NCI-H446 (cell line): ENCODE data around the gene TNFRSF4.

Source experiments
- DNase-seq, 2 experiments: peaks; one replicate each; lab custom pipeline; 2025; lab: John Stamatoyannopoulos, UW

TNFRSF4 gene

DNA sequence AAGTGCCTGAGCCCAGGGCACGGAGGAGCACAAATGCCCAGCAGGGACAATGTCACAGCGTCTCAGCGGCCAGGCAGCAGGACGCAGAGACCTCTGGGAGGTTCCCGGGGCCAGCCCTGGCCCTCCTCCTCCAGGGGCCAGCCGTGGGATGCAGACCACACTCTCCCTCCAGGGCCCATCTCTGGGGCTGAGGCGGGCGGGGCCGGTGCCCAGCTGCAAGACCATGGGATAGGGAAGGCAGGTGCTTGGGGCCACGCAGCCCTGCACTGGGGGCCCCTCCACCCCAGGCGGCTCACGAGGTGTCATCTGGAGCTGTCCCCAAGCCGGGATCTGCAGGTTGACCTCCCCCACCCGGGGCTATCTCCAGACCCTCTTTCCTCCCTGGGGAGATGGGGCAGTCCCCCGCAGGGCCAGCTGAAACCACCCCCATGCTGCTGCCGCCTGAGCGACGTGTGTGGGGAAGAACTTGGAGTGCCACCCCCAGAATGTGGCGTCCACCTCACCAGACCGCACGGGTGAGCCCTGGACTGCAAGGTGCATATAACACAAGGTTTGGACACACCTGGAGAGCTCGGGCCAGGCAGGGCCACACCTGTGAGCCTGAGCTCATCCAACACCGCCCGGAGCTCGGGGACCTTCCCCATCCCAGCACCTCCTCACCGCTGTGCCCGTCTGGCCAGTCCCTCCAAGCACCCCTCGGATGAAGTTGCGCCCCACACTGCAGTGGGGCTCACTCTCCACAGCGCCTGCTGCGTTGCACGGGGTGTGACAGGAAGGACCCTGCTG, 44.3 kb downstream of the TNFRSF4 start:
- DNase-seq = no peak

DNA sequence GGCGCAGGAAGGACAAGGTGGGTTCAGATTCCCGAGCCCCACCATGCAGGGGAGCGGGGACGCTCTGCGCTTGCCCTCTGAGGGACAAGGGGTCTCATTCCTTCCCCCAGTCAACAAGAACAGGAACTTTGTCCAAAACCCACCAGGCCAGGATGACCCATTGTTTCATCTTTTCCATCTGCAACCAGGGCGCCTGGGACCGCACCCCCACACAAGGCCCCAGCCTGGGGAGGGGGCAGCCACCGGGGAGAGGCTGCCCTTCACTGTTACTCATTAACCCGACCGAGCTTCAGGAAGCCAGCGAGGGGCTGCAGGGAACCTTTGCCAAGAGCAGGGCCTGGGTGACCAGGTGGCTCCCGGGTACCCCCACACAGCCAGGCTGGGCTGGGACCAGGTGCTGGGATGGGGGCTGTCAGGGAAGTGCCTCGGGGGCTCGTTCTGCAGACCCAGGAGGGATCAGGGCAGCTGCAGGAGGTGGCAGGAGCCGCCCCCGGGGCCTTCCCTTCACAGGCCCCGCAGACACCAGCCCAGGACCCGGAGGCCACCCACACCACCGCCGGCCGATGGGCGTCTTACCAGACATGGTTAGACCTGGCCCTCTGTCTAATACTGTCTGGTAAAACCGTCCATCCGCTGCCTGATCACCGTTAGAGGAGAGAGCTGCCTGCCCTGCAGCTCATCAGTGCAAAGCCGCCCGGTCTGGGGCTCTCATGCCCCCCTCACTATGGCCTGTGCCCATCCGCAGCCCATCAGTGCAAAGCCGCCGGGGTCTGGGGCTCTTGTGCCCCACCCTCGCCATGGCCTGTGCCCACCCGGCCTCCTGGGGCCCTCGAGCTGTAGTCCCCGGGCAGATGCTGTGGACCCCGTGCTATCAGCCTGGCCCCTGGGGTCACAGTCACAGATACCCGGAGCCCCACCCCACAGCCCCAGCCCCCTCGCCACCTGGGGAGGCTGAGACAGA, 45.2 kb downstream of the TNFRSF4 start:
- DNase-seq = no peak

DNA sequence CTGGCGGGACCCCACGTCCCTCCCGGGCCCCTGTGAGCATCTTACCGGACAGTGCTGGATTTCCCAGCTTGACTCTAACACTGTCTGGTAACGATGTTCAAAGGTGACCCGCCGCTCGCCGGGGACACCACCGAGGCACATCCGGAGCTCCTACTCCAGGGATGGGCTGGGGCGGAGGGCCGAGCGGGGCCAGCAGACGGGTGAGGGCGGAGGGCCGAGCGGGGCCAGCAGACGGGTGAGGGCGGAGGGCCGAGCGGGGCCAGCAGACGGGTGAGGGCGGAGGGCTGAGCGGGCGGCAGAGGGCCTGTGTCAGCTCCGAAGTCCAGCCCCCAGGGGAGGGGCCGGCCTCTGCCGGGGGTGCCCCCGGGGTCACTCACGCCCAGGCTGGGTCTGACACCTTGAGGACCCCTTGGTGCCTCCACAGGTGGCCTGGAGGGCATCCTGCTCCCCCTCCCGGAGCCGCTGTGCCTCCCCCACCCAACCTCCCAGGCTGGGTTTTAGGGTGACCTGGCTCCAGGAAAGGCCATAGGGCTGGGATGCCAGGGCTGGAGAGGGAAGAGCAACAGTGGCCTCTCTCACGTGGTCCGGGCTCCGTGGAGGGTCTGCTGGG, 46.0 kb downstream of the TNFRSF4 start:
- no peak for DNase-seq

DNA sequence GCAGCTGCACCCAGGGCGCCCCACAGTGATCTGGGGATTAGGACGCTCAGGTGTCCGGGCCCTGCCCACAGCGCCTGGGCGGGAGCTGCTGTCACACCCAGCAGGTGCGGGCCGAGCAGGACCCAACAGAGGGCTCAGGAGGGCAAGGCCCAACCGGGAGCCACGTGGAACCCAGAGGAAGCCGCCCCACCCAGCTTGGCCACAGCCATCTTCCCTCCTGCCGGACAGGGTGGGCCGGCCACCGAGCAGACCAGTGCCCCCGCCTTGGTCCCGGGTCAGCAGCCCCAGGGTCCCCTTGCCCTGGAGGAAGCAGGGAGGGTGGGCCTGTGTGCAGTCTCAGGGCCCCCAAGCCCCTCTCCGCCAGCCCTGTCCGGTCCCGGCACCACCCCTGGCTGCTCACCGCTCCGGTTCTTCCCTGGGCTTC, 46.5 kb downstream of the TNFRSF4 start:
- no peak for DNase-seq

DNA sequence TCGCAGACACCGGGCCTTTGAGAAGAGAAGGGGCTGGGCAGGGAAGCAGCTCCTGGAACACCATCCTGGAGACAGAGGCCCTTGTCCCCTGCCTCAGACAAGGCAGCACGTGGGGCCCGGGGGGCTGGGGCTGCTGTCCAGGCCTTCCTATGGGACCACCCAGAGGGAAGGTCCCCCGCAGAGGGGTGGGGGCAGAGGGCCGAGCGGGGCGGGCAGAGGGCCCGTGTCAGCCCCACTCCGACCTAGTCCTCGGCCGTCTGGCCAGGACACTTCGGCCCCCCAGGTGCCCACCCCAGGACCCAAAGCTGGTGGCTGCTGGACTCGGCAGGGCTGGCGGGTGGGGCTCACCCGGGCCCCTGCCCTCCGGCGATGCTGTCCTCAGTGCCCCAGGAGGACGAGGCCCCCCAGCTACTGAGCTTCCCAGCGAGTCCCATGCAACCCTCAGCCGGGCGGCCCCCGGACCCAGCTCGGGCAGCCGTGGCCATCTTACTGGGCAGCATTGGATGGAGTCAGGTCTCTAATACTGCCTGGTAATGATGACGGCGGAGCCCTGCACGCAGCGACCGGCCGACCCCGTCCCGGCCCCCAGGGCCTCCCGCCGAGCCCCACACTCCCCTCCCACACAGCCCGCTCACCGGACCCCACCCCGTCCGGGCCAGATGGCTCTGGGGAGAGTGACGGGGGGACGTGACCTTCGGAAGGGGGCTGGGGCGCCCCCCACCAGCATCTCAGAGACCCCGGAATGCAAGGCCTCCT, 47.1 kb downstream of the TNFRSF4 start:
- DNase-seq = no peak

DNA sequence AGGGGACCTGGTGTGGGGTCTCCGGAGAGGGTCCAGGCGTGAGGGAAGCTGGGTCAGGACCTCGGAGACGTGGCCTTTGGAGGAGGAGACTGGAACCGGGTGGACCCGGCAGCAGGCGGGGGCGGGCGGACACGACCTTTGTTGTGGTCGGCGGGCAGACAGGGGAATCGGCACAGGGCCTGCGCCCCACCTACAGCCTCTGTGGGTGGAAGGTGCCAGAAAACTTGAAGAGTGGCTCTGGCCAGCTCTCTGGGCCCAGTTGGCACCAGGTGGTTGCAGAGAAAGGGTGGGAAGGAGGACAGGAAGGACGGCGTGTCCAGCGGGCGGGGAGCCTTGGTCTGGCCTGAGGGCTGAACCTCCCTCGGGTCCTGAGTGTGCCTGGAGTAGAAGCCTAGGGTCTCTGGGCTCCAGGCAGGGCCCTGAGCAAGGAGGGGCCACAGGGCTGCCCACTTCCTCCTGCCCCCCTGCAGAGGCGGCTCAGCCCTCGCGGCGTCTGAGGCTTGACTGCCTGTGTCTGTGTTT, 48.0 kb downstream of the TNFRSF4 start:
- DNase-seq = no peak

DNA sequence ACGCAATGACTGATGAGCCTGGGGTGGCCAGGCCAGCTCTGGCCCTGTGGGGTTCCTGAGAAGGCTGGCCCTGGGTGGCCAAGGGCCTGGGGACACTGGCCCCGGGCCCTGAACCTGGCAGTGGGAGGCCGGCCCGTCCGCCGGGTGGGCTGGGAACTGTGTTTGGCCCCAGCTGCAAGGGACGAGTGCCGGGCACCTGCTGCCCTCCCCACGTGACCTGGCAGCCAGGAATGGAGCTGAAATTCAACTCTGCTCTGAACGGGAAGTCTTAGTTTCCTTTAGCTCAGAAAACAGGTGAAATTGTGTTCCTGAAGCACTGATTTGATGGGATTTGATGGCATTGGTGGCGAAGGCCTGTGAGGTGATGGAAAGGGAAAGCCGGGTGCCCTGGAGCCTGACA, 48.5 kb downstream of the TNFRSF4 start:
- DNase-seq = no peak

DNA sequence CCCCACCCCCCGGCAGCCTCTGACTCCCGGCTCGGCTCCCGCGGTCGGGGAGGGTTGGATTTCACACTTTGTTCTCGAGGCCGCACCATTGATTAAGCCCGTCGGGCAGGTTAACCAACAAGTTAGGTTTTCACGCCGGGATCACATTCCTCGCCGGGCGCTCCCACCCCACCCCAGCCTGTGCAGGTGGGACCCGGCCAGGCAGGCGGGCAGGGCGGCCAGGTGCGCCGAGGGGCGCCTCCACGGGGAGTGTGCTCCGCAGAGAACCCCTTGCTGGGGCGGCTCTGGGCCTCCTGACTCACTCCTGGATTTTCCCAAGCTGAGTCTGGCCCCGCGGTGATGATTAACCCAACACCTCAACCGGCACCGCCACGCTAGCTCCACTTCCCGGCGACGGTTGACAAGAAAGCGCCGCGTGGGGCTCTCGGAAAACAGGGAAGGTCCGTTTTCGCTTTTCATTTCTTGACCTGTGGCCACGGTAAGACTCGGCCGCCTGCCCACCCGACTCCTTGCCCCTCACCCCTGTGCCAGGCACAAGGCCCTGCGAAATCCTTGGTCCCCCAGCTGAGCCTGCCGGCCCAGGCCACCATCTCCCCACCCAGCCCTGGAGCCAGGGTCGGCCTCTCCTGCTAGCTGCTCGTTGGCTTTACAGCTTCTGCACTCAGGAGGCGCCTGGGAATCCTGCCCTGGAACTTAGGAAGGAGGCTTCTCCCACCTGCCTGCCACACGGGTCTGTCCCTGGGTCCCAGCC, 49.1 kb downstream of the TNFRSF4 start:
- no peak for DNase-seq

DNA sequence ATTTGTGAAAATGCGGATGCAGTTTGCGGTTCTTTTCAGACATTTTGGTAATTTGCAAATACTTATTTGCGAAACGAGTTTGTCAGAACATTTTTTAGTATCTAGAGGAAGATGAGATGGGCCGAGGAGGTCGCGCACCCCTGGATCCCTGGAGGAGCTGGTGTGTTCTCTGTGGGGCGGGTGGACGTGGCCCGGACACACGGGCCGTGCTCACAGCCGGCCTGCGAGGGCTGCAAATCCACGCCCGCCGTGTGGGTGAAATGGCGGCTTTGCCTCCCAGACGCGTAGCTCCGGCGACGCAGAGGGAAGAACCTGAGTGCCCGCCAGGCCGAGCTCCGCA, 49.6 kb downstream of the TNFRSF4 start:
- no peak for DNase-seq

DNA sequence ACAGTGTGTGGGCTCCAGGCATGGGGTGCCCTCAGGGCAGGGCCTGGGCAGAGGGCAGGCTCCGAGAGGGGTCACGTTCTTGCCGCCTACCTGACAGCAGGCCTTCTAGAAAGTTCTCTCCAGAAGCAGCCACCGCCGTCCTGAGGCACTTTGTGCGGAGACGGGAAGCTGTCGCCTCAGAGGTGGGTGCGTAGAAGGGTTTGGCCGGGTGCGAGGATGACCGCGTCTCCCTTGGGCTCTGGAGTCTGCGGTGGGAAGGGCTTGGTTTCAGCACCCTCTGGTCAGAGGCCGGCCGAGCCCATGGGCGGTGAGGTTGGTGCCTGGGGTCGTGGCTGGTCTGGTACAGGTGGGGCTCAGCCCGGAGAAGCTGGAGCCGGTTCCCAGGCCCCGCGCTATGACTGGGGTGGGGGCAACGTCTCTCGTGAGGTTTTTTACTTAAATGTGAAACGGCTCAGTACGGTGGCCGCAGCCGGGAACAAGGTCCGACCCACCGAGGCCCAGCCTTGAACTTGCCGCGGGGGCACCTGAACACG, 50.3 kb downstream of the TNFRSF4 start:
- DNase-seq = no peak

DNA sequence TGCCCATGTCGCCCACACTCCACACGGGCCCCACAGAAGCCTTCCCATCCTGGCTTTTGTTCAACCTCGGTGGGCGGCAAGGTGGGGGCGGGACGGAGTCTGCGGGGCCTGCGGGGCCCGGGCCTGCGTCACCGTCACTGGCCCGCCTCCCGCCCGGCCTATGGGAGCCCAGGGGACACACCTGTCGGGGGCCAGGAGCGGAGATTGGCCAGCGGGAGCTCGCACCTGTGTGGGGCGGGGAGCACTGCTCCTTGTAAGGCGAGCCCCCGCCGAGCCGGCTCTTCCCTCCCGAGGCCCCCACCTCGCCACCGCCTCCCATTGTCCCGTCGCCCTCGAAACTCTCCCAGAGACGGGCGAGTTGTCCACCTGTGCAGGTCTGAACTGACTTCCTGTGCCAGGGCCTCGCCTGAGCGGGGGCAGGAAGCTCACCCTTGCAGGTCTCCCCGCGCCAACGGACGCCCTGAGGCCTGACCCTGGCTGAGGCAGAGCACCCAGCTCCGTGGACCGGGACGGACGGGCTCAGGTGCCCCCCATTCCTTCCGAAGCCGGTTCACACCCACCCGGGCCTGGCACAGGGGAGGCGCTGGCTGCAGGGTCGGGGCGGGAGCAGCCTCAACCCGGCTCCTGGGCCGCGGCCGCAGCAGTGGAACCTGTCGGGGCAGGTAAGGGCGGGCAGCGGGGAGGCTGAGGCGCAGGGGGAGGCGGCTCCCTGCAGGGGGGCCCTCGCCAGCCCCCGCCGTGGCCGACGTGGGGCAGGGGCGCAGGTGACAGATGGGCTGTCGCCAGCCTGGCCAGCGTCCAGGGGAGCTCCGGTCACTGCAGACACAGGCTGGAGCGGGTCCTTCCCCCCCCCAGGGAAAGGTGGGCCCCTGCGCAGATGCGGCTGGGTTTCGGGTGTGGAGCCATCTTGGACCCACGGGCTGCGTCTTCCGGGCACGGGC, 51.1 kb downstream of the TNFRSF4 start:
- DNase-seq = no peak

DNA sequence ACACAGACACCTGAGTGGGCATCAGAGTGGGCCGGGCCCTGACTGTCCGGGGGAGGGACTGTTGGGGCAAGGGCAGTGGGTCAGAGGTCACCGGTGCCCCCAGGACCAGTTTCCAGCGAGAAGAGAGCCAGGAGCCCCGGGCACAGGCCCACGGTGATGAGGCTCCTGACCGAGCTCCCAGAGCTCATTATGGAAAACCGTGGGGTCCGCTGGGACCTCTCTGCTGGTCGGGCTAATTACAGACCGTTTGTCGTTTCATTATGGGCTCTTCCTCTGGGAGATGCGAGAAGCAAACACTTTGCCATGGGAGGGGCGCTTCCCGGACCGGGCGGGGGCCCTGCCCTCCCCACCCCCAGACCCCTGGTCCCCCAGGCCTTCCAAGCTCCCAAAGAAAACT, 52.3 kb downstream of the TNFRSF4 start:
- no peak for DNase-seq
